Activated CD4-positive, alpha-beta memory T cell treated with anti-CD3 and anti-CD28 coated beads, Interleukin-2, amount 10 ng/mL, durations not matched to agents 7 days and 5 days (primary cell): ENCODE measurements around the gene L3MBTL1. TPM values are rescaled to one million over a fixed set of nuclear protein-coding genes. Genes with fewer than 3 reads are reported as not detected.
A peak's percentile ranks its signal among the peaks of the same experiment; 100 is the strongest.

Experiments used
- CTCF ChIA-PET: fragments of 350-600 bp; sonication (Branson Sonifier 250); formaldehyde crosslinking; loops from one replicate; lab custom pipeline; 2021; ENCODE audit warnings: antibody characterized with exemption, inconsistent platforms; lab: Charles Lee
- POLR2A ChIA-PET: fragments of 350-600 bp; sonication (Branson Sonifier 250); formaldehyde crosslinking; loops from one replicate; lab custom pipeline; 2021; ENCODE audit warnings: antibody characterized with exemption; lab: Charles Lee
- DNase-seq: peaks from one replicate; pipeline ENCODE4 v3.0.0-alpha.2; 2020
- H3K27ac Mint-ChIP-seq: one replicate; pipeline ENCODE4 v1.8.0; 2021; ENCODE audit warnings: mild to moderate bottlenecking, mixed read lengths
- H3K27me3 Mint-ChIP-seq: one replicate; pipeline ENCODE4 v1.8.0; 2021; ENCODE audit warnings: mixed read lengths
- H3K36me3 Mint-ChIP-seq: one replicate; pipeline ENCODE4 v1.8.0; 2021; ENCODE audit warnings: low read depth, mixed read lengths
- H3K4me1 Mint-ChIP-seq: one replicate; pipeline ENCODE4 v1.8.0; 2021; ENCODE audit warnings: mixed read lengths
- H3K4me3 Mint-ChIP-seq: one replicate; pipeline ENCODE4 v1.8.0; 2021; ENCODE audit warnings: mild to moderate bottlenecking, mixed read lengths
- H3K9me3 Mint-ChIP-seq: one replicate; pipeline ENCODE4 v1.8.0; 2021; ENCODE audit warnings: mixed read lengths
- total RNA-seq, 2 experiments: library from RNA; stranded (reverse); gene quantifications; one replicate each; pipeline ENCODE4 v1.2.3, GENCODE V29; 2021

L3MBTL1 gene
- total RNA-seq, 2 experiments from 2014 or later: 7.3 to 7.4 TPM

- CTCF ChIA-PET: interaction anchor here (0.5 kb wide), 1 partner anchor 1524 kb away, joined by 4 read pairs; no protein-coding TSS in a partner anchor
- POLR2A ChIA-PET: no interaction called here
These were observed 23.6 kb downstream of the L3MBTL1 start for GRCh38 chr20:43531091-43531443.

GRCh38 chr20:43532416-43533055 is 25.0 kb downstream of the L3MBTL1 start:
- ChIA-PET POLR2A (no interaction called here), CTCF (no interaction called here)
- Mint-ChIP-seq H3K36me3 (no peaks in the 10 kb centered on the region), H3K4me3 (no peak overlapping the region), H3K27ac (no peak overlapping the region), H3K9me3 (no peaks in the 10 kb centered on the region), H3K4me1 (no peaks in the 10 kb centered on the region), H3K27me3 (no peaks in the 10 kb centered on the region)
- DNase-seq: no peak

More at GRCh38 chr20:43531091-43531443, 23.6 kb downstream of the L3MBTL1 start:
- Mint-ChIP-seq H3K27me3 (peaks cover 1% of the 10 kb centered on the region), H3K4me3 (no peak overlapping the region), H3K9me3 (no peaks in the 10 kb centered on the region), H3K36me3 (no peaks in the 10 kb centered on the region), H3K27ac (no peak overlapping the region), H3K4me1 (no peaks in the 10 kb centered on the region)
- no peak for DNase-seq

GRCh38 chr20:43533060-43533459 is 25.6 kb downstream of the L3MBTL1 start:
- H3K4me3 Mint-ChIP-seq: no peak overlapping the region
- ChIA-PET POLR2A (no interaction called here), CTCF (no interaction called here)
- no peak overlapping the region for H3K27ac Mint-ChIP-seq
- no peaks in the 10 kb centered on the region for H3K36me3 Mint-ChIP-seq
- no peaks in the 10 kb centered on the region for H3K9me3 Mint-ChIP-seq
- DNase-seq: no peak
- H3K27me3 Mint-ChIP-seq: no peaks in the 10 kb centered on the region
- H3K4me1 Mint-ChIP-seq: no peaks in the 10 kb centered on the region

GRCh38 chr20:43534016-43534415 is 26.5 kb downstream of the L3MBTL1 start:
- no peak for DNase-seq
- Mint-ChIP-seq H3K36me3 (no peaks in the 10 kb centered on the region), H3K4me3 (no peak overlapping the region), H3K27me3 (no peaks in the 10 kb centered on the region), H3K9me3 (no peaks in the 10 kb centered on the region), H3K27ac (no peak overlapping the region), H3K4me1 (no peaks in the 10 kb centered on the region)
- ChIA-PET CTCF (no interaction called here), POLR2A (no interaction called here)

GRCh38 chr20:43534791-43535350 is 27.4 kb downstream of the L3MBTL1 start:
- CTCF ChIA-PET: no interaction called here
- no peaks in the 10 kb centered on the region for H3K4me1 Mint-ChIP-seq

GRCh38 chr20:43535370-43536004 is 28.0 kb downstream of the L3MBTL1 start:
- H3K27me3 Mint-ChIP-seq: no peaks in the 10 kb centered on the region

More at GRCh38 chr20:43534791-43535350, 27.4 kb downstream of the L3MBTL1 start:
- POLR2A ChIA-PET: no interaction called here
- H3K27ac Mint-ChIP-seq: no peak overlapping the region
- no peaks in the 10 kb centered on the region for H3K9me3 Mint-ChIP-seq
- no peak overlapping the region for H3K4me3 Mint-ChIP-seq
- DNase-seq: no peak
- H3K36me3 Mint-ChIP-seq: no peaks in the 10 kb centered on the region
- no peaks in the 10 kb centered on the region for H3K27me3 Mint-ChIP-seq

GRCh38 chr20:43536041-43536816 is 28.7 kb downstream of the L3MBTL1 start:
- no peak overlapping the region for H3K27ac Mint-ChIP-seq
- no peaks in the 10 kb centered on the region for H3K9me3 Mint-ChIP-seq
- POLR2A ChIA-PET: interaction anchor here (1.0 kb wide), 1 partner anchor 79 kb away, joined by 3 read pairs; the partner anchor contains the start of gene SRSF6
- CTCF ChIA-PET: interaction anchor here (1.5 to 3.7 kb wide), 2 partner anchors 9 to 156 kb away, joined by 5 to 27 read pairs; no protein-coding TSS in a partner anchor
- H3K4me1 Mint-ChIP-seq: no peaks in the 10 kb centered on the region
- H3K36me3 Mint-ChIP-seq: no peaks in the 10 kb centered on the region
- no peaks in the 10 kb centered on the region for H3K27me3 Mint-ChIP-seq
- H3K4me3 Mint-ChIP-seq: no peak overlapping the region
- DNase-seq: no peak

More at GRCh38 chr20:43535370-43536004, 28.0 kb downstream of the L3MBTL1 start:
- no peak overlapping the region for H3K4me3 Mint-ChIP-seq
- no peaks in the 10 kb centered on the region for H3K4me1 Mint-ChIP-seq
- H3K27ac Mint-ChIP-seq: no peak overlapping the region
- CTCF ChIA-PET: no interaction called here
- no peaks in the 10 kb centered on the region for H3K36me3 Mint-ChIP-seq
- no peak for DNase-seq
- POLR2A ChIA-PET: no interaction called here
- no peaks in the 10 kb centered on the region for H3K9me3 Mint-ChIP-seq

GRCh38 chr20:43536817-43537440 is 29.4 kb downstream of the L3MBTL1 start:
- CTCF ChIA-PET: interaction anchor here (0.8 to 3.7 kb wide), 4 partner anchors 8 to 156 kb away, joined by 3 to 27 read pairs (median 4); no protein-coding TSS in a partner anchor
- POLR2A ChIA-PET: interaction anchor here (1.0 to 1.1 kb wide), 2 partner anchors 79 to 80 kb away, joined by 3 read pairs; partner anchors contain the start of gene SRSF6
- Mint-ChIP-seq H3K27ac (no peak overlapping the region), H3K27me3 (no peaks in the 10 kb centered on the region), H3K9me3 (no peaks in the 10 kb centered on the region), H3K36me3 (no peaks in the 10 kb centered on the region), H3K4me1 (no peaks in the 10 kb centered on the region), H3K4me3 (no peak overlapping the region)
- no peak for DNase-seq

GRCh38 chr20:43537921-43538877 is 30.7 kb downstream of the L3MBTL1 start:
- Mint-ChIP-seq H3K4me3 (no peak overlapping the region), H3K27me3 (no peaks in the 10 kb centered on the region), H3K27ac (no peak overlapping the region), H3K36me3 (no peaks in the 10 kb centered on the region), H3K4me1 (no peaks in the 10 kb centered on the region), H3K9me3 (no peaks in the 10 kb centered on the region)
- POLR2A ChIA-PET: interaction anchor here (1.1 to 1.5 kb wide), 2 partner anchors 80 to 81 kb away, joined by 3 to 8 read pairs; partner anchors contain the start of gene SRSF6
- peak; percentile 50 for DNase-seq
- CTCF ChIA-PET: interaction anchor here (0.7 to 3.7 kb wide), 25 partner anchors 7 to 554 kb away, joined by 3 to 27 read pairs (median 4); partner anchors contain the start of gene IFT52

GRCh38 chr20:43538878-43539700 is 31.6 kb downstream of the L3MBTL1 start:
- Mint-ChIP-seq H3K27me3 (no peaks in the 10 kb centered on the region), H3K4me1 (no peaks in the 10 kb centered on the region), H3K9me3 (no peaks in the 10 kb centered on the region), H3K27ac (no peak overlapping the region), H3K4me3 (no peak overlapping the region), H3K36me3 (no peaks in the 10 kb centered on the region)
- ChIA-PET CTCF (interaction anchor here (0.7 to 3.7 kb wide), 21 partner anchors 9 to 553 kb away, joined by 3 to 27 read pairs (median 5); partner anchors contain the start of genes IFT52 and SGK2), POLR2A (interaction anchor here (1.5 kb wide), 1 partner anchor 81 kb away, joined by 8 read pairs; the partner anchor contains the start of gene SRSF6)
- DNase-seq: no peak
